Ishikawa (cell line): Measurements from ENCODE around the gene STK36.

Source experiments
- CREB1 ChIP-seq: IDR thresholded peaks from 2 replicates; pipeline ENCODE4 v1.6.1; 2012; ENCODE audit warnings: low read depth
- FOXM1 ChIP-seq: IDR thresholded peaks from 2 replicates; pipeline ENCODE4 v1.6.1; 2012; ENCODE audit warnings: low read depth, borderline replicate concordance
- TAF1 ChIP-seq: IDR thresholded peaks from 2 replicates; pipeline ENCODE4 v1.6.1; 2012; ENCODE audit warnings: low read depth, mild to moderate bottlenecking

DNA sequence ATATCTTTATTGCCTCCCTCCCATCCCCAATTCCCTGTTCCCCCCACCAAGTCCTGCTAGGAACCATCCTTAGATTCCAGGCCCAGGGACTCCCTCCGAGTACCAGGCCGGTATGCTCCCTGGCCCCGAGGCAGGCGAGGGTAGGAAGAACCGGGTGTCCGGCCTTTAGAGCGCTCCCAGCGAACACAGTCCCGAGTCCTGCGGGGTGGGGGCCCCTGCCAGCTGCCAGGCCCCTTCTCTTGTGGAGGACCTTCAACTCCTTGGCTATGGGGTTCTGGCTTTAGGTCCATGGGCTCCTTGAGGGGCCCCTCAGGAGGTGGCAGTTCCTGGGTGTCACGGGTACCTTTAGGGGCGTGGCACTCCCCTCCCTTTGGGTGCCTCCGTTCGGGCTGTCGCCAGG is 8.0 kb upstream of the STK36 start:
- TF ChIP-seq CREB1 (no peak), FOXM1 (no peak), TAF1 (no peak)
